GM21619 (cell line): ENCODE data around the gene VCL.

Source experiments
- ATAC-seq: cut with Tn5 transposase; IDR thresholded peaks from one replicate; pipeline ENCODE4 v1.9.1; 2021; ENCODE audit not compliant: unreplicated experiment

Gene VCL

DNA sequence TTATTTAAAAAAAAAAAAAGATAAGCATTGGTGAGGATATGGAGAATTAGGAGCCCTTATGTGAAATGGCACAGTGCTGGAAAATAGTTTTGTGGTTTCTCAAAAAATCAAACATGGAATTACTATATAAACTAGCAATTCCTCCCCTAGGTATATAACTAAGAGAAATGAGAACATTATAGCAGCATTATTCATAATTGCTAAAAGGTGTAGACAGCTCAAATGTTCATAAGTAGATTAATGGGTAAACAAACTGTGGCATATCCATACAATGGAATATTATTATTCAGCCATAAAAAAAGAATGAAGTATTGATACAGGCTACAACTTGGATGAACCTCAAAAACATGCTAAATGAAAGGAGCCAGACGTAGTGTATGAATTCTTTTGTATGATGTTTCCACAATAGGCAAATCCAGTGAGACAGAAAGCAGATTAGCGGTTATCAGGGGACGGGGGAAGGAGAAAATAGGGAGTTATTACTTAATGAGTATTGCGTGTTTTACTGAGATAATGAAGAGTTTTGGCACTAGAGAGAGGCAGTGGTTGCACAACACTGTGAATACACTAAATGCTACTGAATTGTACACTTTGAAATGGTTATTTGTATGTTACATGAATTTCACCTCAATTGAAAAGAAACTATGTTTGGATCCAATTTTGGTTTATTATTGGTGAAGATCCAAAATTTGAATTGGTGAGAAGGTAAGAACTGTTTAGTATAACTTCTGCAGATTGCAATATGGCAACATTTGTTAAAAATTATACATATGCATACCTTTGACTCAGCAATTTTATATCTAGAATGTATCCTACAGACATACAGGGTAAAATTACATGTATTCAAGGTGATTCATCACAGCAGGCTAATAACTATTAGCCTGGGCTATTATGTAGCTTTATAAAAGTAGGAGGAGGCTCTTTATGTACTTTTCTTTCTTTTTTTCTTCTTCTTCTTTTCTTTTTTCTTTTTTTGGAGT is 69.7 kb downstream of the VCL start:
- no peak for ATAC-seq

DNA sequence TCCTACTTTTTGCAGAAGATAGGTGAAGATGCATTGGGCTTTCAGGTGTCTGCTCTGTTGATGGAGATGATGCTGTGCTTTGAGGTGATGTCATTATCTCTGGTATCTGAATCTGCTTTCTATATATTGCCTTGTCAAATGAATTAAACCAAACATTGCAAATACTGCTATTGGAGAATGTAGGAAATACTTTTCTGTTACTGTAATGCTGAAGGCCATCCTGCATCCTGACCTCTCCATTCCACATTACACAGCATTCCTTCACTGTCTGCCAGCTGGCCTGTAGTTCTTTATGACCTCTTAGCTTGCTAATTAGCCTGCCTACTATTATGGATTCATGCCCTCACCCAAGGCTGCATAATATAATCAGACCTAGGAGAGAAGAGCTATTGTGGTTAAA is 73.2 kb downstream of the VCL start:
- ATAC-seq = no peak

DNA sequence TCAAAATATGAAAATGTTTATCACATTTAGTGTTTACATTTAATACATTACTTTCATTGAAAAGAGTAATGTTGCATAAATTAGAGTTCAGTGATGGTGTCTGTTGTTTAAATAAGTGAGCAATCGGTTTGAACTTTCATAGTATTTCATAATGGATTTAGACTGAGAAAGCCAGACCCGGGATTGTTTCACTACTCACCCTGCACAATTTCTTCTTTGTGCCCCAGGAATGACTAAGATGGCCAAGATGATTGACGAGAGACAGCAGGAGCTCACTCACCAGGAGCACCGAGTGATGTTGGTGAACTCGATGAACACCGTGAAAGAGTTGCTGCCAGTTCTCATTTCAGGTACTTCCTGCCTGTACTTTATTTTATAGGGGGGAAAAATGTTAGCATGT is 74.6 kb downstream of the VCL start:
- ATAC-seq = no peak

DNA sequence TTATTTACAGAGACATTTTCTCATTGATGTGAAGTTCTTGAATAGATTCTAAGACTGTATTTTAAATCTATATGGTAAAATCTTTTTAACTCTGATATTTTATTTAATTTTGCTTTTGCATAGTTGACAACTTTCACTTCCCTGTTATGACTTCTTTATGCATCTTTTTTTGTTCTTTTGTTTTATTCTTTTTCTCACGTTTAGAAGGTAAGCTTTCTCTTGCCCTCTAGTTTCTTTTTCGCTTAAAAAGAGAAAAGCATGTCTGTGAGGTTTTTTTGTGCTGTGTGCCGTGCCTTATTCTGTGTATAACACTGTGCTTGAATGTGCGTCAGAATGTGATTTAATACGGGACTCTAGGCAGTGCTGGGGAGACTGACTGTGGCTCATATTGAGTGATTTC is 78.0 kb downstream of the VCL start:
- ATAC-seq = no peak

DNA sequence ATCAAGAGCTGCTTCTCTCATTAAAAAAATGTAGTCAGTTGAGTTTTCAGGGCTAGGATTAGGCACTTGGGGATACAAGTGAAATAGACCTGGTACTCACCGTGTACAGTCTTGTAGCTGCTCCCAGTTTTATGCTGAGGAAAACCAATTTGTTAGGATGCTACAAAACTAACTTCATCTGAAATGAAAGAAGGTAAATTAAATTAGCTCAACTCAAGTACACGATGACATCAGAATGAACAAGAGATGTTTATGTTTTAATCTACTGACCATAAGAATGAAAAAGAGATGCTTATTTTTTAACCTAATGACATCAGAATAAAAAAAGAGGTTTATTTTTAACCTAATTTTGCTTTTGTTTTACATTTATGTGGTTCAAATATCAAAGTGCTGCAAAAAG is 79.0 kb downstream of the VCL start:
- ATAC-seq = no peak

GRCh38 chr10:74077416-74077815 is 79.5 kb downstream of the VCL start:
- ATAC-seq = no peak

- ATAC-seq = peak; percentile 54
These were observed 80.1 kb downstream of the VCL start for GRCh38 chr10:74078037-74078436.

DNA sequence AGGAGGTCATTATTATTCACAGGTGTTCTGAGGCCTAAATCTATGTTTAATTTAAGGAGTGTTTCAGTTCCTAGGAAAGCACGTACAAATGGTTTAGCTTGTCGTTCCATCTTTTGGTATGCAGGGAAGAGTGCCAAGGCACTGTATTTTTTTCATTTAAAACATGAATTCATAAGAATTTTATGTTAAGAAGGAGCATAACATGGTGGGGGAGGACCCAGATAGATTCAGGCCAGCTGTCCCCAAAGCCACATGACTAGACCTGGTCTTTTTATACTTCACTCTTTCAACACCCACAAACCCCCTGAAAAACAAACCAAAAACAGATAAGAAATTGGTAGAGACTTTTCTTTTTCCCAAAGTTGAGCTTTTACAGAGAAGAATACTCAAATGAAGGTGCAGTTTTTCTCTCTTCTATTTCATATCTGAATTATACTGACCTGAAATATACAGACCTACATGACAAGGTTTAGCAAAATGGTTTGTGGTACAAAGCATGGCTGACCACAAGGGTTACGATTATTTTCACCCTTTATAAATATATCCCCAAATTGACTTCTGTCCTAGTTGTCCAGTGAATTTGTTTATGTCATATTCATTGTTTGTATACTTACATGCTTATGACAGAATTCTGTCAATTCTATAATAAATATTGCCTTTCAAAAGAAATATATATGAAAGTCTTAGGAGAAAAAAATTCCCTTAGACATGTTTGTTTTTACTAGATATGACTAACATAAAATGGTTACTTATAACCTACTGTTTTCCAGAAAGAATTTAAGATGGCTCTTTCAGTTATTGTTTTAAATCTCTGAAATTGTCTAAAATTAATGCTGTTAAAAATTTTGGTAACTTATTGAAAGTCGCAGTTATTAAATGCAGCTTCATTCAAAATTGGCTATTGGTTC is 81.4 kb downstream of the VCL start:
- ATAC-seq = no peak

GRCh38 chr10:74079936-74080590 is 82.1 kb downstream of the VCL start:
- ATAC-seq = no peak

DNA sequence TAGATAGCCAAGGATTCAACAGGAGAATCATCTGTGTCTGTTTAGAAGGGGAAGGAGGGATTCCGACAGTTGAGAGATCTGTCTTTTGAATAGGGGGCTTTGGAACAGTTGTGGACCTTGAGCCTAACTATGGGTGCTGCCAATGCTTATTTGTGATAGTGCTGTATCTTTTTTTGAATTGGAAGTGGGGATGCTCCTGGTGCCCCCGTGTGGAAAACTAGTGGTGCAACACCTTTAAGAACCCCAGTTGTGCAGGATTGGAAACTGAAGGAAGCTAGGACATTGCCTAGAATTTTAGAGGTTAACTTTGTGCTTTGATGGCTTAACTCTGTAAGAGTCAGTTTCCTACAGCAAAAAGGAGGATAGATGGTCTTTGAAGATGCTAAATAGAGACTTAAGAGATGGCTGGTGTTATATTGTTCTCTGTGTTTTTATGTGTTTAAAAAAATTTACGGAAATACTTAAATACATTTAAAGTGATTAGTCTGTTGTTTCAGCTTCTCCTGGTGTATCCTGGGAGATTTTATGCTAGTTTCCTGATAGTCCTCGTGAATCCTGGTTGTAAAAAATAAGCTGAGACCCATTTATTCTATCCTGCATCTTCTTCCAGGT is 83.4 kb downstream of the VCL start:
- no peak for ATAC-seq

DNA sequence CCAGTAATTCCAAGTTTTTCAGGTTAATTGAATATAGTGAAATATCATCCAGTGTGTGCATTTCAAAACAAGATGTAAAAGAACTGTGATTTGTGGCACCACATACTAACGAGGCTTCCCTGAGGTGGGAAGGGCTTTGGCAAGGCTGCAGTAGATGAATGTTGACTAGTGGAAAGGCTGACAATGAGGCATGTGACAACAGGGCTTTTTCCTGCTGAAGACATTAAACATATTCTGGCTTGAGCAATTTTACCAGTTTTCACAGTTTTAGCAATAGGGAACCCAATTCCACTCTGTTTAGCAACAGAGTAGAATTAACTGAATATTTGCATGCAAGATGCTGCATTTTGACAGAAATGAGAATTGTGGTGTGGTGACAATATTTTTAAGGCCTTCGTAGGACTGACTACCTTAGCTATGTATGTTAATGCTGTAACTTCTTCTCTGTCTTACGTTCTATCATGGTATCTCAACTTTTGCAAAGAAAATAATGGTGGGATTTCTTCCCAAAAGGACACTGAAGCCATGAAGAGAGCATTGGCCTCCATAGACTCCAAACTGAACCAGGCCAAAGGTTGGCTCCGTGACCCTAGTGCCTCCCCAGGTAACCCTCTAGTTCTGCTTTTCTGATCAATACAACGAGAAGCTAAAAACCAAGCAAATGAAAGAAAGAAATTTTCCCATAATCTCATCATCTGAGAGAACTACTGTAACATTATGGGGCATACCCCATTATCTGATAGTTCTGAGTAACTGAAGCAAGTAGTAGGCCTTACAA is 84.2 kb downstream of the VCL start:
- no peak for ATAC-seq

DNA sequence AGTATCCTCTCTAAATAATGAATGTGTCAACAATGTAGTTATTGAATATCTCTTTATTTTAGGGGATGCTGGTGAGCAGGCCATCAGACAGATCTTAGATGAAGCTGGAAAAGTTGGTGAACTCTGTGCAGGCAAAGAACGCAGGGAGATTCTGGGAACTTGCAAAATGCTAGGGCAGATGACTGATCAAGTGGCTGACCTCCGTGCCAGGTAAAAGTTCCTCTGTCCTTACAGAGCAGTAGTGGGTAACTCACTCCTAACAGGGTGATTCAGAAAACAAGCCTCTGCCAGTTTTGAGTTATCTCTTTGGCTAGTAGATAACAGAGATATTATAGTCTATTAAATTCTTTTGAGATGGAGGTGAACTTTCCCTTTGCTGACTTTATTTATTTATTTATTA is 85.4 kb downstream of the VCL start:
- no peak for ATAC-seq

DNA sequence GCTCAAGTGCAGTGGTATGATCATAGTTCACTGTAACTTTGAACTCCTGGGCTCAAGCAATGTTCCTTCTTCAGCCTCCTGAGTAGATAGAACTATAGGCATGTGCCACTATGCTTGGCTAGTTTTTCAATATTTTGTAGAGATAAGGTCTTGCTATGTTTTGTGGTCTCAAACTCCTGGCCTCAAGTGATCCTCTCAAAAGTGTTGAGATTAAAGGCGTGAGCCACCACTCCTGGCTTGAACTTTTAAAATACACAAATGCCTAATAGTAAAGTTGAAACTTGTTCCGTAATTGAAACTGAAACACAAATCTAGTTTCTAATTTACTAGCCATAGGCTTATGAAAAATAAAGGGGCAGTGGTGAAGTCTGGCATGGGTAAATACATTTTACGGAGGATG is 87.0 kb downstream of the VCL start:
- peak; percentile 82 for ATAC-seq

DNA sequence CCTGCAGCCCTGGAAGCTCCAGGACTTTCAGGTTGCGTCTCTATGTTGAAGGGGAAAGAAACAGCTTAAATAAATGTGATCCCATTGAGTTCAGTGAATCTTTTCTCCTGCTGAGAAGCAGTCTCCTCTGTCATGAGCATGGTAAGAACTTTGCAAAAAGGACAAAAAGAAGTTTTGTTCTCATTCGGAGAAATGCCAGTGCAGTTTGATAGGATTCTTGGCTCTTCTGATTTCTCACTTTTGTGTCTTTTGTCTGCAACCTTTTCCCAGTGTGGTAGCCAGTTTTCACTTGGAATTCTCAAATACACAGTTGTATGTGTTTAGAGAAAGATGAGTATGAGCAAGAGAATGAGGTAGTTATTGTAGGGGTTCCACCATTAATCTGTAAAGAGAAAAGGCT is 88.4 kb downstream of the VCL start:
- ATAC-seq = no peak

DNA sequence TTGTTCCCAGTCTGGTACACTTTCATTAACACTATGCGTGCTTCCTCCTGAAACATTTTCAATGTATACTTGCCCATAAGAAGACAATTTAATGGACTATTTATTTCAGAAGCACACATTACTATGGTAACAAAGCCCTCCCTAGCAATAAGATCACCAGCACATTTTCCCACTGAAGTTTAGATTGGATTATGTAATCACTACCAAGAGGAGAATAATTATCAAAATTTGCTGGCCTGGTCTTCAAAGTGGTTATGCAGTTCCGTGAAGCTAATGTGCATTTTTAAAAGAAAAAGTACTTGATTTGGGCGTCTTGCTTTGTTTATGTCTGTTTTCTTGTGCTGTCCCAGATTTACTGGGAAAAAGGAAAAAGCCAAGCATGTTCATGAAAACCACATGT is 90.8 kb downstream of the VCL start:
- no peak for ATAC-seq

DNA sequence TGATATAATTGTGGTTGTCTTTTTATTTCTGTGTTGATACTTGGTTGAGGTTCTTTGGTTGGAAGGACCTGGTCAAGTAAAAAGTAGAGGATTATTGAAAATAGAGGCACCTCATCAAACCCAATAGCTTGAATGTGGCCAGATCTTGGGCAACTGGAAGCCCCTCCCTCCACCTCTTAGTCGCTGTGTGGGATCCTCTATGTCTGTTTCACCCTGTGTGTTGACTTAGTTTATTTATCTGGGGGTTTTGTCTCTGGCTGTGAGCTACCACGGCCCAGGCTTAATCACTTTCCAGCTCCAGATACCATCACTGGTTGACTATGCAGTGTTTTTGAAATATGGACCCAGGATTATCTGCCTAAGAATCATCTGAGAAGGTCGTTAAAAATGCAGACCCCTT is 94.5 kb downstream of the VCL start:
- no peak for ATAC-seq

GRCh38 chr10:74093530-74094164 is 95.7 kb downstream of the VCL start:
- no peak for ATAC-seq

- no peak for ATAC-seq
These were observed 96.3 kb downstream of the VCL start for GRCh38 chr10:74094231-74094630.

GRCh38 chr10:74096777-74097176 is 98.9 kb downstream of the VCL start:
- ATAC-seq = peak; percentile 90

- no peak for ATAC-seq
These were observed 99.9 kb downstream of the VCL start for GRCh38 chr10:74097776-74098175.
